Measurements from ENCODE around the gene PTPRD.

- no peak for TF ChIP-seq CTCF (IDR thresholded peaks at IDR 0.05 in 8 of 11, conservative IDR thresholded peaks at IDR 0.05 in 3 of 11)
- no peak for TF ChIP-seq POLR2AphosphoS5 (IDR thresholded peaks at IDR 0.05)
- TF ChIP-seq POLR2A (IDR thresholded peaks at IDR 0.05): no peak
Observed at GRCh38 chr9:9437641-9438040, 1175.2 kb downstream of the PTPRD start.
